ENCODE measurements around the gene OR10H5.
"Not testable (repeated sequence)": the region's sequence is repeated elsewhere in the genome, so short reads cannot be mapped to it uniquely, and the experiment has no call there.

Gene OR10H5

DNA sequence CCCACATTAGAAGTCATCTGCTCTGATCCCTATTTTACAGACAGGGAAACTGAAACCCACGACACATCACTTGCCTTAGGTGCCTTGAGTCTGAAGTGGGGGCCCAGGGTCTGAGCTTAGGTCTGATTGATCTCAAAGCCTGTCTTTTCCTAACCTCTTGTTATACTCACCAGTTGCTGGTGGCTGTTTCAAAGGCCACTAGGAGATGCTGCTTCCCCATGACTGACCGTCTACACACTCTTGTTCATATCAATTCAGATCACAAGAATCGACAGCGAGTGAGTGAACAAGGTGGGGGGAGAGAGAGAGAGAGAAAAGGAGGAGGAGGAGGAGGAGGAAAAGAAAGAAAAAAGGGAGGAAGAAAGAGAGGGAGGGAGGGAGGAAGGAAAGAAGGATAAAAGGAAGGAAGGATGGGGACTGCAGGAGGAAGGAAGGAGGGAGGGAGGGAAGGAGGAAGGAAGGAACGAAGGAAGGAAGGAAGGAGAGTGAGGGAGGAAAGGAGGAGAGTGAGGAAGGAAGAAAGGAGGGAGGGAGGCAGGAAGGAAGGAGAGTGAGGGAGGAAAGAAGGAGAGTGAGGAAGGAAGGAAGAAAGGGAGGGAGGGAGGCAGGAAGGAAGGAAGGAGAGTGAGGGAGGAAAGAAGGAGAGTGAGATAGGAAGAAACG is 24.7 kb downstream of the OR10H5 start:
- DNase-seq = no peak

DNA sequence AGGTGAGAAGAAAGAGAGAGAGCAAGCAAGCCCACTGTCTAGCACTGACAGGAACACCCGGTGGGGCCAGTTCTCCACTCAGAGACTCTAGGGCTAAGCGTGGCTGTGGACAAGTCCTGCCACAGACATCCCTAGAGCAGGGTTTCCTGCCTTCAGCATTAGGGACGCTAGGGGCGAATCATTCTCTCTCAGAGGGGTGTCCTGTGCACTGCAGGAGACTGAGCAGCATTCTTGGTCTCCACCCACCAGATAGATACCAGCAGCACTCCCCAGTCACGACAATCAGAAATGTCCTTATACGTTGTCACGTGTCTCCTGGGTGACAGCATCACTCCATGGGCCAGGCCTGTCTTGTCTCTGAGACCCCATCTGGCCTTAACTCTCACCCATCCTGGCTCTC is 26.5 kb downstream of the OR10H5 start:
- DNase-seq = no peak

DNA sequence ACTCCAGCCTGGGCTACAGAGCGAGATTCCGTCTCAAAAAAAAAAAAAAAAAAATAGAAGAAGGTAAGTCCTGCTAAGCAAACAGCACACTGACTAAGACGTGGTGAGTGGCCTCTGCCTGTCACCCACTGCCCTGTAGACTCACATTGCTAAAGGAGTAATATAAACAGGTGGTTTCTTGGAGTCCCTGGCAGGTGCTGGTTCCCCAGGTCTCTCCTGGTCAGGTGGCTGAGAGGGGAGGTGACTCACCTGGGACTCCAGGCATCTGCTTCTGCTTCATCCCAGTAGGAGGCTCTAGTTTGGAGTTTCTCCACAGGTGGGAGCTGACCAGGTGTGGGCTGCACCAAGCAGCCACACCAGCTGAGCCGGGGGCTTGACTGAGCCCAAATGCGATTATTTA is 27.8 kb downstream of the OR10H5 start, which contains the start of gene OR10H1:
Gene OR10H1 (minus strand): TSS at position 359 of the 400 bp plus-strand sequence. CDS start 7,627 bp downstream, outside the sequence.
- DNase-seq = no peak

DNA sequence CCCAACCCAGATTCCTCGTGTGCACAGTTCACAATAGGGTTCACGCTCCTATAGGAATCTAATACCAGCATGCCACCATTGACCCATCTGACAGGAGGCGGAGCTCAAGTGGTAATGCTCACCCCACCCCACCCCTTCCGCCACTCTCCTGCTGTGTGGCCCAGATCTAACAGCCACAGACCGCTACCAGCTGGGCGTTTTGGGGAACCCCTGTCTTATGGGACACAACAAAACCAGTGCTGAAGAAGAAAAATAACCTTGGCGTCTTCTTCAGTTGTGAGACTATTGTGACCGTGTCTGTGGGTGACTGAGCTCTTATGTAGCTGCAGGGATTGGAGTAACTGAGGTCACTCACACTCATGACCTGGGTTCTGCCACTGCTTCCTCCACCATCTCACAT is 33.2 kb downstream of the OR10H5 start:
- no peak for DNase-seq

DNA sequence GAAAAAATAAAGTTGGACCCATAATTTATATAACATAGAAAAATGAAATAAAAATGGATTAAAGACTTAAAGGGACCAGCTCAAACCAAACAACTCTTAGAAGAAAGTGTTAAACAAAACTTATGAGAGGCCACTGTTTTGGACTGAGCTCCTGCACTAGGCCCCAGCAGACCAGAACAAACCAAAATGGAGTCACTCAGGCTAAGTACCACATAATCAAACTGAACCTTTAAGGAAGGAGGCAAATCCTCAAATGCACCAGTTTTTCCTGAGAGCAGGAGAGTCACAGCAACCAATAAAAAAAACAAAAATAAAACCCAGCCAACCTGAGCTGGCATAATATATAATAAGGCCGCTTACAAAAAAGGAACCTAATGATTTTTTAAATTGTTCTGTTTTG is 38.3 kb downstream of the OR10H5 start:
- no peak for DNase-seq

DNA sequence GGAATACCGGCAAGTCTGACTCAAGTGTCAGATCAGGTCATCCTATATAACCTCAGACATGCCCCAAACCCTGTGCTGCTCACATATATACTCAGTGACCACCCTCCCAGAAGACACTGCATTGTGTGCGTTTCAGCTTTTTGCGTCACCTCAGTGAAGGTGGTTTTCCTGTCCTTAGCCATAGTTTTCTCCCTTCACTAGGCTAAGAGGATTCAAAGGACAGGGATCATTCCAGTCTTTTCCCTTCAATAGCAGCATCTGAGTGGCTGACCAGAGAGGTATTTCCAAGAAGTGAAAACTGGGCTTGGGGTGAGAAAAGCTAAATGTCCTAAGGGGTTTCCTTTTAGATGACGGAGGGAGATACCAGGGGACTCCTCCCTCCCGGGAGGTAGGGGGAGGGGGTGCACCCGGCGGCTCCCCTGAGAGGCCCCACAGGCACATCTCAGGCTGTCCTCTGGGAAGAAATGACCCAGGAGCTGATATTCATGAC is 40.7 kb downstream of the OR10H5 start:
- no peak for DNase-seq

DNA sequence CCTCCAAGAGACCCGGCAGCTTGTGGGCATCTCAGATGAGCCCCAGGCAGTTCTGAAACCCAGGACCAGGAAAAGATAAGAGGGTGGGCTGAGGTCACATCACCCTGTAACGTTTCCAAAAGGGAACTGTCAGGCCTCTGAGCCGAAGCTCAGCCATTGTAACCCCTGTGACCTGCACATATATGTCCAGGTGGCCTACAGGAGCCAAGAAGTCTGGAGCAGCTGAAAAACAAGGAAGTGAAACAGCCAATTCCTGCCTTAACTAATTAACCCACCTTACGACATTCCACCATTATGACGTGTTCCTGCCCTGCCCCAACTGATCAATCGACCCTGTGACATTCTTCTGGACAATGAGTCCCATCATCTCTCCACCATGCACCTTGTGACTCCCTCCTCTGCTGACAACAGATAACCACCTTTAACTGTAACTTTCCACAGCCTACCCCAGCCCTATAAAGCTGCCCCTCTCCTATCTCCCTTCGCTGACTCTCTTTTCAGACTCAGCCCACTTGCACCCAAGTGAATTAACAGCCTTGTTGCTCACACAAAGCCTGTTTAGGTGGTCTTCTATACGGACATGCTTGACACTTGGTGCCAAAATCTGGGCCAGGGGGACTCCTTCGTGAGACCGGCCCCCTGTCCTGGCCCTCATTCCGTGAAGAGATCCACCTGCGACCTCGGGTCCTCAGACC is 41.3 kb downstream of the OR10H5 start:
- DNase-seq = not testable (repeated sequence)

DNA sequence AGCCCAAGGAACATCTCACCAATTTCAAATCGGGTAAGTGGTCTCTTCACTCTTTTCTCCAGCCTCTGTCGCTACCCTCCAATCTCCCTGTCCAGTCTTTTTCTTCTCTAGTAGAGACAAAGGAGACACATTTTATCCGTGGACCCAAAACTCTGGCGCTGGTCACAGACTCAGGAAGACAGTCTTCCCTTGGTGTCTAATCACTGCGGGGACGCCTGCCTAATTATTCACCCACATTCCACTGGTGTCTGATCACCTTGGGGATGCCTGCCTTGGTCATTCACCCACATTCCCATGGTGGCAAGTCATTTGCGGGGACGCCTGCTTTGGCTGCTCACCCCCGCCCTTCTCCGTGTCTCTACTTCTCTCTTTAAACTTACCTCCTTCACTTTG is 41.8 kb downstream of the OR10H5 start:
- no peak for DNase-seq

DNA sequence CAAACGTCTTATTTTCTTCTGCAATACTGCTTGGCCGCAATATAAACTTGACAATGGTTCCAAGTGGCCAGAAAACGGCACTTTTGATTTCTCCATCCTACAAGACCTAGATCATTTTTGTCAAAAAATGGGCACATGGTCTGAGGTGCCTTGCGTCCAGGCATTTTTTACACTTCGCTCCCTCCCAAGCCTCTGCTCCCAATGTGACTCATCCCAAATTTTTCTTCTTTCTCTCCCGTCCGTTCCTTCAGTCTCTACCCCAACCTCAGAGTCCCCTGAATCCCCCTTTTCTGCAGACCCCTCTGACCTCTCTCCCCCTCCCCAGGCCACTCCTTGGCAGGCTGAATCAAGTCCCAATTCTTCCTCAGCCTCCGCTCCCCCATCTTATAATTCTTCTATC is 42.3 kb downstream of the OR10H5 start:
- no peak for DNase-seq

DNA sequence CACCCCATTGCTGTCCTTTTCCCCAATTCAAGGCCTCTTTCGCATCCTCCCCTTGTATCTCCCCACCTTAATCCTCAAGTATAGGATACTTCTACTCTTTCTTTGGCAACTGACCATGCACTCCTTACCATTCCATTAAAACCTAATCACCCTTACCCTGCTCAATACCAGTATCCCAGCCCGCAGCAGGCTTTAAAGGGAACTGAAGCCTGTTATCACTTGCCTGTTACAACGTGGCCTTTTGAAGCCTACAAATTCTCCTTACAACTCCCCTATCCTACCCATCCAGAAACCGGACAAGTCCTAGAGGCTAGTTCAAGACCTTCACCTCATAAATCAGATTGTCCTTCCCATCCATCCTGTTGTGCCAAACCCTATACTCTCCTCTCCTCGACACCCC is 44.2 kb downstream of the OR10H5 start:
- no peak for DNase-seq

DNA sequence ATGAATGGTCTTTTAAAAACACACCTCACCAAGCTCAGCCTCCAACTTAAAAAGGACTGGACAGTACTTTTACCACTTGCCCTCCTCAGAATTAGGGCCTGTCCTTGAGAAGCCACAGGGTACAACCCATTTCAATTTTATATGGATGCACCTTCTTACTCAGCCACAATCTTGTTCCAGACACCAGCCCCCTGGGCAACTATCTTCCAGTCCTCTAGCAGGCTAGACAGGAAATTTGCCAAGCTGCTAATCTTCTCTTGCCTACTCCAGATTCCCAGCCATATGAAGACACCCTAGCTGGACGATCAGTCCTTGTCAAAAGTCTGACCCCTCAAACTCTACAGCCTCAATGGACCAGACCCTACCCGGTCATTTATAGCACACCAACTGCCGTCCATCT is 46.8 kb downstream of the OR10H5 start:
- not testable (repeated sequence) for DNase-seq

DNA sequence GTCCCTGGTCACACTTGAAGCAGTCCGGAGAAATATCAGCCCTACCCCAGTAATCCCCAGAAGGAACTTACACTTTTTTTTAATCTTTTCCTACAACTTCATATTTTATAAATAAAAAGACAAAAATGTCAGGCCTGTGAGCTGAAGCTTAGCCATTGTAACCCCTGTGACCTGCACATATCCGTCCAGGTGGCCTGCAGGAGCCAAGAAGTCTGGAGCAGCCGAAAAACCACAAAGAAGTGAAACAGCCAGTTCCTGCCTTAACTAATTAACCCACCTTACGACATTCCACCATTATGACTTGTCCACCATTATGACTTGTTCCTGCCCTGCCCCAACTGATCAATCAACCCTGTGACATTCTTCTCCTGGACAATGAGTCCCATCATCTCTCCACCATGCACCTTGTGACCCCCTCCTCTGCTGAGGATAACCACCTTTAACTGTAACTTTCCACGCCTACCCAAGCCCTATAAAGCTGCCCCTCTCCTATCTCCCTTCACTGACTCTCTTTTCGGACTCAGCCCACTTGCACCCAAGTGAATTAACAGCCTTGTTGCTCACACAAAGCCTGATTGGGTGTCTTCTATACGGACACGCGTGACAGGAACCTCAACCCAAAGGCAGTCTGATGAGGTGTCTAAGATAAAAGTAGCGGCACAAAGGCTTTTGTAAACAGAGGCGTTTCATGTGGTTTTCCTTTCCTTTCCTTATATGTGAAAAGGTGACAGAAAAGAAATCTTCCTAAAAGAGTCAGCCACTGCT is 48.3 kb downstream of the OR10H5 start:
- not testable (repeated sequence) for DNase-seq

DNA sequence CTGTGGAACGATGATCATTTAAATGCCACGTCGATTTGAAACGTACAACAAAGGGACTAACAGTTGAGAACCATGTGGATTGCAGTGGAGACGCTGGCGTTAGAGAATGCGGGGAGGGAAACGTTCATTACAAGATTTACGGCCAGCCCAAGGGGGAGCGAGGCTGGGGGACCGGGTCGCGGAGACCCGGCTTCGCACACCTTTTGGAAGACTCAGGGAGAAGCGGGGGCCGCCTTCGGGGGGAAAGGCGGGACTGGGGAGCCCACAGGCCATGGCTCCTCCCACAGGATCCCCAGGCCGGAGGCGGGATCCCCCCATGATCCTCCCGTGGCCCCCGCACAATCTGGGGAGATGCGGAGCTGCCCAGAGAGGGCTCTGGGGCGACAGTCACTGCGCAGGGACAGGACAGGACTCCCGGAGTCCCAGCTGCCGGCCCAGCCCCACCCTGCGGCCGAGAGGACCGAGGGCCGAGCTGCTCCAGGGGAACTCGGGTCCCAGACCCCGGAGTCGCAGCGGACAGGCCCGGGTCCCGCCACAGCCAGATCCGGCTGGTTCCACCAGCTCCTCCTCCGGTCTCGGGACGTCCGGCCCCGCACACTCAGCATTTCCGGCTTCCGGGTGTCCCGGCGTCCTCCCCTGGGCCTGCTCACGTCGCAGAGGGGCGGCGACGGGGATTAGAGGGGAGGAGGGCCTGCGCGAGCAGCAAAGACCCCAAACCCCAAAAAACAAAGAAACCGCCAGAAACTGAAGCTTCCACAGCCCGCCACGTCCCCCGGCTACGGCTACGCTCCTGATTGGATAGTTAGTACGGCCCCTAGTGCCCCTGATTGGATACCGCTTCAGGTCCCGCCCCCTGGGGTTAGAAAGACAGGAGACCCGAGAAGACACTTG is 49.1 kb downstream of the OR10H5 start:
- DNase-seq = peak; percentile 98

DNA sequence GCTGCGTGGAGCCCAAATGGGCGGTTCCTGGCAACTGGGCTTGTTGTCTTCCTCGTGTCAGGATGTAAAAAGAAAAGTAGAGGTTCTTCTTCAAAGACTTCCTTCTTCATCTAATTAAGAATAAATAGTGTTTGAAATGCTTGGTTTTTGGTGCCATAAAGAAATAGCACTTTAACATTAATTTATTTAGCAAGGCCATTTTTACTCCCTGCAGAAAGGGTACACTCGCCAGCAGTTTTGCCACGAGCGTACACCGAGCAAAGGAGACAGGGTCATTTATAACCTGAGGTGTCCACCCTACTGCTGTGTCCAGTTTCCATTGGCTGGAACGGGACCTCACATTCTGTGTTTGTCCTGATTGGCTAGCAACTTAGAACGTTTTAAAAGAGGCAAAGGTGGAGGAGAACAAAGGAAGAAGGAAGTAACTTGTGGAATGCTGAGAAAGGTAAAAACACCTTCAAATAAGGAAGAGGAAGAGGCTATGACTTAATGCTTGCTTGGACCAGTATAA is 49.8 kb downstream of the OR10H5 start:
- peak; percentile 84 for DNase-seq

DNA sequence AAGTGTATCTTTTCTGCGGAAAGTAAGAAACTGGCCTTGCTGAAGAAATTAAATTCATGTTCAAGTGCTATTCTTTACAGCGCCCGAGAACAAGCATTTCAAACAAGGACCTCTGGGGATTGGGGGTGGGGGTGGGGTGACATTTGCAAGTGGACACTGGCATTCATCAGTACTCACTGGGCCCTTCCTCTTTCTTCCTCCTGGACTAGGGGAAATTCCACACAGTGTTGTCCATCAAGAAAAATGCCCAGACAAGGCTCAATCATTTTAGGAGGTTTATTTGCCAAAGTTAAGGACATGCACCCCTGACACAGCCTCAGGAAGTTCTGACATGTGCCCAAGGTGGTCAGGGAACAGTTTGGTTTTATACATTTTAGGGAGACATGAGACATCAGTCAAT is 50.9 kb downstream of the OR10H5 start:
- no peak for DNase-seq

DNA sequence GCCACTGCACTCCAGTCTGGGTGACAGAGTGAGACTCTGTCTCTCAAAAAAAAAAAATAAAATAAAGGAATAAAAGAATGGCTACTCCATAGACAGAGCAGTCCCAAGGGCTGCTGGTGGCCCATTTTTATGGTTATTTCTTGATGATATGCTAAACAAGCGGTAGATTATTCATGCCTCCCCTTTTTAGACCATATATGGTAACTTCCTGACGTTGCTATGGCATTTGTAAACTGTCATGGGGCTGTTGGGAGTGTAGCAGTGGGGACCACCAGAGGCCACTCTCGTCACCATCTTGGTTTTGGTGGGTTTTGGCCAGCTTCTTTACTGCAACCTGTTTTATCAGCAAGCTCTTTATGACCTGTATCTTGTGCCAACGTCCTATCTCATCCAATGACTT is 52.4 kb downstream of the OR10H5 start:
- DNase-seq = not testable (repeated sequence)

DNA sequence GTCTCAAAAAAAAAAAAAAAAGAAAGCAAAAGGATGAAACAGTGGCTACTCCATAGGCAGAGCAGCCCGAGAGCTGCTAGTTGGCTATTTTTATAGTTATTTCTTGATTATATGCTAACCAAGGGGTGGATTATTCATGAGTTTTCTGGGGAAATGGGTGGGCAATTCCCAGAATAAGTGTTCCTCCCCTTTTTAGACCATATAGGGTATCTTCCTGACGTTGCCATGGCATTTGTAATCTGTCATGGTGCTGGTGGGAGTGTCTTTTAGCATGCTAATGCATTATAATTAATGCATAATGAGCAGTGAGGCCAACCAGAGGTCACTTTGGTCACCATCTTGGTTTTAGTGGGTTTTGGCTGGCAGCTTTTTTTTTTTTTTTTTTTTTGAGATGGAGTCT is 53.4 kb downstream of the OR10H5 start:
- no peak for DNase-seq

DNA sequence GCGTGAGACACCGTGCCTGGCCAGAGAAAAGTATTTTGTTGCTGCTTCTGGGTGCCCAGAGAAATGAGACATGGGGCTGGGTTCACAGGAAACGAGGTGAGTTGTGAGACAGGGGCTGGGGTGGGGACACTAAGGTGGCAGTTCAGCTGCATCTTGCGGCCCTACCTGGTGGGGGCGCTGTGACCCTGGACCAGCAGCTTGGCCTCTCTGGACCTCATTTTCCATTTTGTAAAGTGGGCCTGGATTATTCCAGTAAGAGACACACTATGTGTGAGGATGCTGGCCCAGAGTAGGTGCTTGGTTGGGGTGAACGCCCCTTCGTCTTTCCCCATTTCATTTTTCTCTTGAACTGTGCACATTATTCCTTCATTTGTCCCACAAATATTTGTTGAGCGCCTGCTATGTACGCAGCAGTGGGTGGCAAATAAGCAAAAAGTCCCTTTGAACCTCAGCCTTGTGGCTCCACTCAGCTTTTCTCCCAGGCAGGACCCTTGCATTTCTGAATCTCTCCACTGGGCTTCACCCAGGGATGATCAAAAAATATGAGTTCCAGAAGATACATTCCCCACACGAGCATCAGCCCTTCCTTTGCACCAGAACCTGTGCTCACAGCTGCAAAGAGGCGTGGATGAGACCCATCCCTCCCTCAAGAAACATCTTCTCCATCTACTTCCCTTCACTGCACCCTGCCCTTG is 54.6 kb downstream of the OR10H5 start:
- DNase-seq = no peak

DNA sequence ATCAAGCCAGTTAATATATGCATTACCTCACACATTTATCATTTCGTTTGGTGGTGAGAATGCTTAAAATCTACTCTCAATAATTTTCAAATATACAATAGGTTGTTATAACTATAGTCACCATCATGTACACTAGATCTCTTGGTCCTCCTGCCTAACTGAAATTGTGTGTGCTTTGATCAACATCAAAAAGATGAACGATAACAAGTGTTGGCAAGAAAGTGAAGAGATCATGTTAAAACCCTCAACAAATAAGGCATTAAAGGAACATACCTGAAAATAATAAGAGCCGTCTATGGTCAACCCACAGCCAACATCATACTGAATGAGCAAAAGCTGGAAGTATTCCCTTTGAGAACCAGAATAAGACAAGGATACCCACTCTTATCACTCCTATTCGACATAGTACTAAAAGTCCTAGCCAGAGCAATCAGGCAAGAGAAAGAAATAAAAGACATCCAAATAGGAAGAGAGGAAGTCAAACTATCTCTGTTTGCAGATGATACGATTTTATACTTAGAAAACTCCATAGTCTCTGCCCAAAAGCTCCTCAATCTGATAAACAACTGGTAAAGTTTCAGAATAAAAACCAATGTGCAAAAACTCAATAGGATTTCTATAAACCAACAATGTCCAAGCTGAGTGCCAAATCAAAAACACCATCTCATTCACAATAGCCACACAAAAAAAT is 55.9 kb downstream of the OR10H5 start:
- no peak for DNase-seq

DNA sequence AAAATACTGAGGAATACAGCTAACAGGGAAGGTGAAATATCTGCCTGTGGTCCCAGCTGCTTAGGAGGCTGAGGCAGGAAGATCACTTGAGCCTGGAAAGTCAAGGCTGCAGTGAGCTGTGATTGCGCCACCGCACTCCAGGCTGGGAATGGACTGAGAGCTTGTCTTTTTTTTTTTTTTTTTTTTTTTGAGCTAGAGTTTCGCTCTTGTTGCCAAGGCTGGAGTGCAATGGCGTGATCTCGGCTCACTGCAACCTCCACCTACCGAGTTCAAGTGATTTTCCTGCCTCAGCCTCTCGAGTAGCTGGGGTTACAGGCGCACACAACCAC is 56.4 kb downstream of the OR10H5 start:
- DNase-seq = peak; percentile 76

DNA sequence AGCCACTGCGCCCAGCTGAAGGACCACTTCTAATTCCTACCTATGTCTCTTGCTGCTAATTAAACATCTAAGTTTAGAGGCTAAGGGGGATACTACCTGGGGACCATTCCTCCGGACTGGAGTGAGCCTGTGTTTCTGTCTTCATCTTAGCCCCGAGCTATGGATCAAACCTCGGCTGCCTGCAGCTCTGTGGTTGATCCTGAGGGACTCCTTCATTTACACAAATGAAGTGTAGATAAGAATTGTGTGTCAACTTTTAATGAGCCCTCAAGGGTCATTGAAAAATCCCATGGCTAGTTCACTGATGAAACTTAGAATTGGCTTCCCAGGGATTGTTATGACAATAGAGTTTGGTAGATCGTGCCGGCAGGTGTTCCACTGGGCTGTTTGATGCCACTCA is 59.5 kb downstream of the OR10H5 start:
- peak; percentile 14 for DNase-seq
